ENCODE data around the gene SCYGR2.

SCYGR2 gene

GRCh38 chr2:227627769-227628168 is 29.1 kb downstream of the SCYGR2 start:
- TF ChIP-seq, protein P1, sequence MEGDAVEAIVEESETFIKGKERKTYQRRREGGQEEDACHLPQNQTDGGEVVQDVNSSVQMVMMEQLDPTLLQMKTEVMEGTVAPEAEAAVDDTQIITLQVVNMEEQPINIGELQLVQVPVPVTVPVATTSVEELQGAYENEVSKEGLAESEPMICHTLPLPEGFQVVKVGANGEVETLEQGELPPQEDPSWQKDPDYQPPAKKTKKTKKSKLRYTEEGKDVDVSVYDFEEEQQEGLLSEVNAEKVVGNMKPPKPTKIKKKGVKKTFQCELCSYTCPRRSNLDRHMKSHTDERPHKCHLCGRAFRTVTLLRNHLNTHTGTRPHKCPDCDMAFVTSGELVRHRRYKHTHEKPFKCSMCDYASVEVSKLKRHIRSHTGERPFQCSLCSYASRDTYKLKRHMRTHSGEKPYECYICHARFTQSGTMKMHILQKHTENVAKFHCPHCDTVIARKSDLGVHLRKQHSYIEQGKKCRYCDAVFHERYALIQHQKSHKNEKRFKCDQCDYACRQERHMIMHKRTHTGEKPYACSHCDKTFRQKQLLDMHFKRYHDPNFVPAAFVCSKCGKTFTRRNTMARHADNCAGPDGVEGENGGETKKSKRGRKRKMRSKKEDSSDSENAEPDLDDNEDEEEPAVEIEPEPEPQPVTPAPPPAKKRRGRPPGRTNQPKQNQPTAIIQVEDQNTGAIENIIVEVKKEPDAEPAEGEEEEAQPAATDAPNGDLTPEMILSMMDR (IDR thresholded peaks at IDR 0.05; ENCODE audit: low read depth, low read length, missing control alignments), result no peak
- H3K4me3 ChIP-seq (replicated peaks; ENCODE audit: low read depth, low read length), result no peak overlapping the region
- no peak for DNase-seq (ENCODE audit: extremely low read depth, low read depth)

- DNase-seq (ENCODE audit: extremely low read depth, low read depth), result no peak
- no peak overlapping the region for H3K4me3 ChIP-seq (replicated peaks; ENCODE audit: low read depth, low read length)
- TF ChIP-seq, protein P1 (IDR thresholded peaks at IDR 0.05; ENCODE audit: low read depth, low read length, missing control alignments), result no peak
These were observed 30.7 kb downstream of the SCYGR2 start for GRCh38 chr2:227629435-227629834.

DNA sequence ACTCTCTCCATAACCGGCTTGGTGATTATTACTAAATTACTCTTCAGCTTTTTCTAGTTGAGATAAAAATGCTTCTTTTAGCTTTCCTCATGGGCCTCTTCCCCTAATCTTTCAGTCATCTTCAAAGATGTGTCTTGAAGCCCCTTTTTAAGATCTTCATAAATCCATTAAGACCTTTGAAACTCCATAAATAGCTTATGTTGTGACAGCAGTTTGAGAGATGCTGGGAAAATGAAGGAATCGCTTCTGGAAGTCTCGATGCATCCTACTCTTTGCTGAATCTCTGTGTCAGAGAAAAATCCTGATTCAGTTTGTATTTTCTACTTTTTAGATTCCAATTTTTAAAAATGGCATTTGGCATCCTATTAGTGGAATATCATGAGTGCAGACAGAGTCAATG is 31.6 kb downstream of the SCYGR2 start:
- TF ChIP-seq, protein P1 (IDR thresholded peaks at IDR 0.05; ENCODE audit: low read depth, low read length, missing control alignments), result no peak

GRCh38 chr2:227632827-227633226 is 34.1 kb downstream of the SCYGR2 start:
- TF ChIP-seq, protein P1 (IDR thresholded peaks at IDR 0.05; ENCODE audit: low read depth, low read length, missing control alignments), result no peak
- no peak for DNase-seq (ENCODE audit: extremely low read depth, low read depth)
- H3K4me3 ChIP-seq (replicated peaks; ENCODE audit: low read depth, low read length), result no peak overlapping the region

More for the DNA sequence above, 31.6 kb downstream of the SCYGR2 start:
- no peak overlapping the region for H3K4me3 ChIP-seq (replicated peaks; ENCODE audit: low read depth, low read length)
- DNase-seq (ENCODE audit: extremely low read depth, low read depth), result no peak

DNA sequence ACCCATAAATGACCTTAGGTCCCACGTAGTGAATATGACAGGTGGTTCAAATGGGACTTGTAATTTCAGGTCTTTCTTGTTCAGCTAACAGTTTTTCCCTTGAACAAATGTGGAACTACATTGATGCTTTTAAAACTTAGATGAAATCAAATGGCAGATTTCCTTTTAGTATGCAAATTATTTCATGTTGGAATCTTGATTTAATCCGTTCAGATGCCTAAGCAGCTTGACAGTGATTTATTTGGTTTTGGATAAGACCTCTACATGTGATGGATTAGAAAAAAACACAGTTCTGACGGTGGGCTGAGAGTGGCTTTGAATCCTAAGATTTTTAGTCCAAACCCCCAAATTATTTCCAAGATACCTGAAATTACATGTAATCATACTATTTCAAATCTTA is 35.5 kb downstream of the SCYGR2 start:
- no peak overlapping the region for H3K4me3 ChIP-seq (replicated peaks; ENCODE audit: low read depth, low read length)
- TF ChIP-seq, protein P1 (IDR thresholded peaks at IDR 0.05; ENCODE audit: low read depth, low read length, missing control alignments), result no peak
- no peak for DNase-seq (ENCODE audit: extremely low read depth, low read depth)

GRCh38 chr2:227642656-227643055 is 44.0 kb downstream of the SCYGR2 start:
- TF ChIP-seq, protein P1 (IDR thresholded peaks at IDR 0.05; ENCODE audit: low read depth, low read length, missing control alignments), result no peak
- DNase-seq (ENCODE audit: extremely low read depth, low read depth), result no peak
- no peak overlapping the region for H3K4me3 ChIP-seq (replicated peaks; ENCODE audit: low read depth, low read length)

DNA sequence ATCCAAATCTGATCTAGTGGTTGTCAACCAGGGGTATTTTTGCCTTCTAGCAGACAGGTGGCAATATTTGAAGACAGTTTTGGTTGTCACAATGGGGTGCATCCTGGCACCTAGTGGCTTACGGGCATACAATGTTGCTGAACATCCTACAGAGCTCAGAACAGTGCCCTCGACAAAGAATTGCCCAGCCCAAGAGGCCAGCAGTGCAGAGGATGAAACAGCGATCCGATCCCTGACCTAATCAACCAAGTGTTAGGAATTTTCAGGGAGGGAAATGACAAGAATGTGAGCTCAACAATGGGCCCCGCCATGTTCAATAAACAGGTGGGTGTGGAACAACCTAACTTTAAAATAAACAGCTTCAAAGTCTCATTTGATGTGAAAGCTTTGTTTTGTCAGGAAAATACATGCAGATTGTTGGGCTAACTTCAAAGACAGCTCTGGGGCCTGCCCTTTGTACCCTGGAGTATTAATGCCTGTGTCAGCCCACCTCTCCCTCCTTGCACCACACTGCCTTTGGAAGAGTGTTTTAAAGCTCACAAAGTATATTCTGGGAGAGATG is 45.4 kb downstream of the SCYGR2 start:
- no peak for DNase-seq (ENCODE audit: extremely low read depth, low read depth)
- TF ChIP-seq, protein P1 (IDR thresholded peaks at IDR 0.05; ENCODE audit: low read depth, low read length, missing control alignments), result no peak
- H3K4me3 ChIP-seq (replicated peaks; ENCODE audit: low read depth, low read length), result no peak overlapping the region

Measured in HFF-Myc (cell line).